Measurements from ENCODE around the gene USP6NL.

The USP6NL gene

DNA sequence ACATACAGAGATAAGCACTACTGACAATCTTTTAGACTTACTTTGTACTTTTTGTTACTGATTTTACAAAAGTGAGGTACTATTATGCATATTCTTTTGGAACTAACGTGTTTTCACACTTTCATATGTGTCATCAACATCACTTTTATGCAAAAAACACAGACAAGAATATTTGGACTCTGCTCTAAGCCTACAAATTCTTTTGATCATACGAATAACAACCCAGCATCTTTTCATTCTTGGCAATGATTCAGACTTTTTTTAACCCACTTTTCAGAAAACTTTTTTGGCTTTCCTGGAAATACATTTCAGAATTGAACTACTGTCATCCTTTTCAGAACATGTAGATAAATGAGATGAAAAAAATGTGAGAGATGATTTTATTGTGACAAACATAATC, 30.2 kb downstream of the USP6NL start:
- H3K4me3 ChIP-seq (ENCODE audit: low read depth, low read length): no peak overlapping the region
- TF ChIP-seq, protein P1, sequence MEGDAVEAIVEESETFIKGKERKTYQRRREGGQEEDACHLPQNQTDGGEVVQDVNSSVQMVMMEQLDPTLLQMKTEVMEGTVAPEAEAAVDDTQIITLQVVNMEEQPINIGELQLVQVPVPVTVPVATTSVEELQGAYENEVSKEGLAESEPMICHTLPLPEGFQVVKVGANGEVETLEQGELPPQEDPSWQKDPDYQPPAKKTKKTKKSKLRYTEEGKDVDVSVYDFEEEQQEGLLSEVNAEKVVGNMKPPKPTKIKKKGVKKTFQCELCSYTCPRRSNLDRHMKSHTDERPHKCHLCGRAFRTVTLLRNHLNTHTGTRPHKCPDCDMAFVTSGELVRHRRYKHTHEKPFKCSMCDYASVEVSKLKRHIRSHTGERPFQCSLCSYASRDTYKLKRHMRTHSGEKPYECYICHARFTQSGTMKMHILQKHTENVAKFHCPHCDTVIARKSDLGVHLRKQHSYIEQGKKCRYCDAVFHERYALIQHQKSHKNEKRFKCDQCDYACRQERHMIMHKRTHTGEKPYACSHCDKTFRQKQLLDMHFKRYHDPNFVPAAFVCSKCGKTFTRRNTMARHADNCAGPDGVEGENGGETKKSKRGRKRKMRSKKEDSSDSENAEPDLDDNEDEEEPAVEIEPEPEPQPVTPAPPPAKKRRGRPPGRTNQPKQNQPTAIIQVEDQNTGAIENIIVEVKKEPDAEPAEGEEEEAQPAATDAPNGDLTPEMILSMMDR (IDR thresholded peaks at IDR 0.05; ENCODE audit: low read depth, low read length, missing control alignments): no peak
- DNase-seq (ENCODE audit: low read depth): no peak

DNA sequence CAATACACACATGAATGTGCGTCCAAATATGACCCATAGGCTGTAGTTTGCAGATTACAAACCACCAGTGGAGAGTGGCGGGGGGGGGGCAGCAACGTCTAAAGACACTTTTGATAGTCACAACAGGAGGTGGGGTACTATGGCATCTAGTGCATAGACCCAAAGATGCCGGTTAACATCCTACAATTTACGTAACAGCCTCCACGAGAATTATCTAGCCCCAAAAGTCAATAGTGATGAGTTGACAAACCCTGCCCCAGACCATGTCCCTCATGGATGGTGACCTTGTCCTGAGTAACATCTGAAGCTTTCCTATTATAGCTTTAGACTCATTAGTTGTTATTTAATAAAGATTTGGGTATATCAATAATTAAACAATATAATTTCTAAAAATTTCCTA, 31.6 kb downstream of the USP6NL start:
- H3K4me3 ChIP-seq (ENCODE audit: low read depth, low read length): no peak overlapping the region
- TF ChIP-seq, protein P1 (IDR thresholded peaks at IDR 0.05; ENCODE audit: low read depth, low read length, missing control alignments): no peak
- no peak for DNase-seq (ENCODE audit: low read depth)

DNA sequence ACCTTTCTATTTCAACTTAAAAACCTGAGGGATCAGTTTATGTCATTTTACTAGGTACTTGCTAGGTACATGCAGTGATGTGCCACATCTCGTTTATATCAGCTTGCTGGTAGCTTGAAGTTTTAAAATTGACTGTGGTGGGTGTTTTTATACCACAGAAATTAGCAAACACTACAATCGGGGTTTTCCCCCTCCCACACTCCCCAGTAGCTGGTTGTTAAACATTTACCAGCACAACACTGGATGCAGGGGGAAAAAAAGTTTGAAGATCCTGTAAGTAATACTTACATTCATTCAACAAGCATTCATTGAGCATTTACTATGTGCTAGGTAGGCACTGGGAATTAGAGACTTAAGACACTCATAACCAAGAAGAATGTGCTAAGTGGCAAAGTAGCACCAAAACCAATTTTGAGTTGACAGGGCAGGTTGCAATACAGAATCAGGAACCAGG, 32.6 kb downstream of the USP6NL start:
- DNase-seq (ENCODE audit: low read depth): peak; percentile 57
- H3K4me3 ChIP-seq (ENCODE audit: low read depth, low read length): no peak overlapping the region
- TF ChIP-seq, protein P1 (IDR thresholded peaks at IDR 0.05; ENCODE audit: low read depth, low read length, missing control alignments): no peak

DNA sequence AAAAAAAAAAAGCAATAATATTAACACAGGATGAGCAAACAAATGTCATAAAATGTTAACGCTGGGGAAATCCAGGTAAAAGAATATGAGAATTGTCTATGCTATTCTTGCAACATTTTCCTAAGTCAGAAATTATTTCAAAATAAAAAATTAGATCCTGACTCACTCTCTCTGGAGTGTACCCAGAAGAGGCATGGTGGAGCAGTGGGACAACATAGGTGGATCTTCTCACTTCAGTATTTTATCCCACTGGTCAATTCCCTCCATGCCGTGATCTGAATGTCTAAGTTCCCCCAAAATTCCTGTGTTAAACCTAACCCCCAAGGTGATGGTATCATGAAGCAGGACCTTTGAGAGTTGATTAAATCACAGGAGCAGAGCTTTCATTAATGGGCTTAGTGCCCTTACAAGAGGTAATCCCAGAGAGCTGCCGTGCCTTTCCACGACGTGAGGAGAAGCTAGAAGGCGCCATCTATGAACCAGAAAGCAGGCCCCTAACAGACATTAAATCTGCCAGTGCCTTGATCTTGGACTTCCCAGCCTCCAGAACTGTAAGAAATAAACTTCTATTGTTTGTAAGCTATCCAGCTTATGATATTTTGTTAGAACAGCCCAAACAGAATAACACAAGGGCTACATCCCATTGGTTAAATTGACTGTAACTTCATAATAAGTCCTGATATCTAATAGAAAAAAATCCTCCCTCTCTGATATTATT, 35.2 kb downstream of the USP6NL start:
- TF ChIP-seq, protein P1 (IDR thresholded peaks at IDR 0.05; ENCODE audit: low read depth, low read length, missing control alignments): no peak
- DNase-seq (ENCODE audit: low read depth): no peak
- H3K4me3 ChIP-seq (ENCODE audit: low read depth, low read length): no peak overlapping the region

DNA sequence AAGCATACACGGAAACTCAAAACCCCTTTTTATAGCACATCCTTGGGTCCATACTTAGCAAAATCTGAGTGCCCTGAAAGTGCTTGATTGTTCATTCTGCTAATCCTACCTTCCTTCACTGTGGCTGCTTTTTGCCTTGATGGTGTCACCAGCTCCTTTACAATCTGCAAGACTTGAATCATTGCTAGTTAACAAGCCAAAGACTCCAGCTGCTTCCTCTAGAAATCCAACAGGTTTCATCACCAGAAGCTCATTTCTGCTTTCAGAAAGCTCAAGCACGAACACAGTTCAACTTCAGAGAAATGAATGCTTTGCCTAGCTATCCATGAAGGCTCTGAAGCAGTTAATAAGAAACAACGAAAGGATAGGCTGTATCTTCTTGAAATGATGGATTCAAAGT, 38.0 kb downstream of the USP6NL start:
- TF ChIP-seq, protein P1 (IDR thresholded peaks at IDR 0.05; ENCODE audit: low read depth, low read length, missing control alignments): no peak
- peak overlapping the region; percentile 30; the same call in 1 of the 2 replicates for H3K4me3 ChIP-seq (ENCODE audit: low read depth, low read length)
- DNase-seq (ENCODE audit: low read depth): peak; percentile 47

DNA sequence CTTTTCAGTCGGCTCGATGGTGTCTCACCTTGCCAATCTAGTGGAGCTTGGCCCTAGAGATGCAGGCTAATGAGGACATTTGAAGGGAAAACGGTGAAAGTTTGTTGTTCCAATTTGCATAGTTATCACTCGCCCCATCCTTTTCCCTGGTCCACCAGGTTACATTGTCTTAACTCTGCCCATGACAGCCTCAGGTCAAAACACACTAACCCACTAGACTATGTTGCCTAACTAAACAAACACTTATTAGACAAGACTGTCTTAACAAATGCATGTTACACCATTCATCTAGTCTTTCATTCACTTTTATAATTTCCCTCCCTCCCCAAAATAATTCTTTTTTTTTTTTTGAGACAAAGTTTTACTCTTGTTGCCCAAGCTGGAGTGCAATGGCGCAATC, 40.7 kb downstream of the USP6NL start:
- H3K4me3 ChIP-seq (ENCODE audit: low read depth, low read length): no peak overlapping the region
- TF ChIP-seq, protein P1 (IDR thresholded peaks at IDR 0.05; ENCODE audit: low read depth, low read length, missing control alignments): no peak

DNA sequence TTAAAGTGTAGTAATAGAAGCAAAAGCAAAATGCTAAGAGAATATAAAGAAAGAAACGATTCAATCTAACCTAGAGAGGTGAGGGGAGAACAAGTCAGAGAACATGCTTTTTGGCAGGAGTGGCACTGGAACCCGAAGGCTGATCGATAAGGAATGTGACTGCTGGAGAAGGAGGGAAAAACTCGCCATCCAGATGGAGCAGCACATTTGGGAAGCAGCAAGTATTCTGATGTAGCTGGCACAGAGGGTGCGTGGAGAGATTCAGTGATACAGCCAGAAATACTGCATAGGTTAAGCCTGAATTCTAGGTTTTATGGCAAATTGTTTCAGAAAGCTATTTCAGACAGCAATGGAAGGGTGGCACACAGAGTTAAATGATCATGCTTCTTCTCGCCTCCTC, 42.0 kb downstream of the USP6NL start:
- no peak overlapping the region for H3K4me3 ChIP-seq (ENCODE audit: low read depth, low read length)
- no peak for DNase-seq (ENCODE audit: low read depth)
- TF ChIP-seq, protein P1 (IDR thresholded peaks at IDR 0.05; ENCODE audit: low read depth, low read length, missing control alignments): no peak

More for the DNA sequence above, 40.7 kb downstream of the USP6NL start:
- no peak for DNase-seq (ENCODE audit: low read depth)
